ENCODE measurements around the gene ACSL6.

GRCh38 chr5:131991593-131992324 is 19.7 kb downstream of the ACSL6 start:
- TF ChIP-seq EZH2phosphoT487 (IDR thresholded peaks at IDR 0.05) = no peak
- TF ChIP-seq, protein P1, sequence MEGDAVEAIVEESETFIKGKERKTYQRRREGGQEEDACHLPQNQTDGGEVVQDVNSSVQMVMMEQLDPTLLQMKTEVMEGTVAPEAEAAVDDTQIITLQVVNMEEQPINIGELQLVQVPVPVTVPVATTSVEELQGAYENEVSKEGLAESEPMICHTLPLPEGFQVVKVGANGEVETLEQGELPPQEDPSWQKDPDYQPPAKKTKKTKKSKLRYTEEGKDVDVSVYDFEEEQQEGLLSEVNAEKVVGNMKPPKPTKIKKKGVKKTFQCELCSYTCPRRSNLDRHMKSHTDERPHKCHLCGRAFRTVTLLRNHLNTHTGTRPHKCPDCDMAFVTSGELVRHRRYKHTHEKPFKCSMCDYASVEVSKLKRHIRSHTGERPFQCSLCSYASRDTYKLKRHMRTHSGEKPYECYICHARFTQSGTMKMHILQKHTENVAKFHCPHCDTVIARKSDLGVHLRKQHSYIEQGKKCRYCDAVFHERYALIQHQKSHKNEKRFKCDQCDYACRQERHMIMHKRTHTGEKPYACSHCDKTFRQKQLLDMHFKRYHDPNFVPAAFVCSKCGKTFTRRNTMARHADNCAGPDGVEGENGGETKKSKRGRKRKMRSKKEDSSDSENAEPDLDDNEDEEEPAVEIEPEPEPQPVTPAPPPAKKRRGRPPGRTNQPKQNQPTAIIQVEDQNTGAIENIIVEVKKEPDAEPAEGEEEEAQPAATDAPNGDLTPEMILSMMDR (IDR thresholded peaks at IDR 0.05) = no peak
- TF ChIP-seq EZH2 (IDR thresholded peaks at IDR 0.05) = no peak

Measured in neural progenitor cell (in vitro differentiated cells).